Liver (tissue), 9 donors: ENCODE measurements around the gene IGF1. TPM values are rescaled to one million over a fixed set of nuclear protein-coding genes. Genes with fewer than 3 reads are reported as not detected.
A peak's percentile ranks its signal among the peaks of the same experiment; 100 is the strongest.

ENCODE experiments used
- DNase-seq: peaks from one replicate; pipeline ENCODE4 v3.0.0-alpha.2; 2017; ENCODE audit warnings: low spot score
- H3K27ac ChIP-seq, 2 donors: one replicate each; pipeline ENCODE4 v1.7.0; 2013; ENCODE audit warnings: inconsistent platforms in 2 of 2, low read length in 2 of 2, control low read depth in 1 of 2, low read depth in 1 of 2, mild to moderate bottlenecking in 1 of 2
- H3K27me3 ChIP-seq, 4 donors: one replicate each; pipeline versions ENCODE4 v1.6.1 to v1.7.0; 2013; ENCODE audit warnings: low read length in 3 of 4, inconsistent platforms in 1 of 4, mild to moderate bottlenecking in 1 of 4, moderate library complexity in 1 of 4; ENCODE audit not compliant: control insufficient read depth in 4 of 4, insufficient read depth in 4 of 4
- H3K36me3 ChIP-seq, 4 donors: one replicate each; pipeline versions ENCODE4 v1.6.1 to v1.7.0; 2013; ENCODE audit warnings: low read length in 3 of 4, mild to moderate bottlenecking in 3 of 4, low read depth in 1 of 4, moderate library complexity in 1 of 4; ENCODE audit not compliant: control insufficient read depth in 4 of 4, insufficient read depth in 3 of 4
- H3K4me1 ChIP-seq, 4 donors: one replicate each; pipeline versions ENCODE4 v1.6.1 to v1.7.0; 2013; ENCODE audit warnings: low read length in 3 of 4, mild to moderate bottlenecking in 3 of 4, moderate library complexity in 1 of 4; ENCODE audit not compliant: control insufficient read depth in 4 of 4, insufficient read depth in 4 of 4
- H3K4me3 ChIP-seq, 3 donors: one replicate each; pipeline versions ENCODE4 v1.6.1 to v1.7.0; 2013; ENCODE audit warnings: low read length in 3 of 3, control low read depth in 1 of 3, low read depth in 1 of 3, mild to moderate bottlenecking in 1 of 3
- H3K9ac ChIP-seq, 2 donors: one replicate each; pipeline ENCODE4 v1.7.0; 2013; ENCODE audit warnings: low read length in 2 of 2, mild to moderate bottlenecking in 2 of 2, moderate library complexity in 2 of 2, control low read depth in 1 of 2, low read depth in 1 of 2
- H3K9me3 ChIP-seq, 4 donors: one replicate each; pipeline versions ENCODE4 v1.6.1 to v1.7.0; 2013; ENCODE audit warnings: low read length in 3 of 4; ENCODE audit not compliant: control insufficient read depth in 4 of 4
- ATF3 ChIP-seq: IDR thresholded peaks from 2 replicates; pipeline ENCODE4 v1.6.1; 2016; ENCODE audit warnings: antibody characterized with exemption
- CTCF ChIP-seq: fragments of 150-350 bp; IDR thresholded peaks from 2 replicates; pipeline ENCODE4 v1.5.1; 2017; ENCODE audit warnings: improper control_type of control experiment, low read depth, low read length; ENCODE audit not compliant: missing input control
- EGR1 ChIP-seq, 2 donors: IDR thresholded peaks; 2 replicates each; pipeline ENCODE4 v1.6.1; 2016 to 2018; ENCODE audit warnings: antibody characterized with exemption in 2 of 2, low read depth in 2 of 2
- FOXA1 ChIP-seq: IDR thresholded peaks from 2 replicates; pipeline ENCODE4 v1.6.1; 2016; ENCODE audit warnings: antibody characterized with exemption
- FOXA2 ChIP-seq: IDR thresholded peaks from 2 replicates; pipeline ENCODE4 v1.6.1; 2016; ENCODE audit warnings: antibody characterized with exemption
- GABPA ChIP-seq, 2 donors: IDR thresholded peaks in 1 of 2; conservative IDR thresholded peaks in 1 of 2; 2 replicates each; pipeline ENCODE4 v1.6.1; 2016; ENCODE audit warnings: antibody characterized with exemption in 2 of 2, mild to moderate bottlenecking in 1 of 2, moderate library complexity in 1 of 2
- HNF4A ChIP-seq, 2 donors: conservative IDR thresholded peaks; 2 replicates each; pipeline ENCODE4 v1.6.1; 2016; ENCODE audit warnings: antibody characterized with exemption in 2 of 2, mild to moderate bottlenecking in 2 of 2
- HNF4G ChIP-seq: IDR thresholded peaks from 2 replicates; pipeline ENCODE4 v1.6.1; 2016; ENCODE audit warnings: antibody characterized with exemption
- JUND ChIP-seq, 2 donors: IDR thresholded peaks; 2 replicates each; pipeline ENCODE4 v1.6.1; 2016; ENCODE audit warnings: antibody characterized with exemption in 2 of 2
- MAX ChIP-seq: IDR thresholded peaks from 2 replicates; pipeline ENCODE4 v1.6.1; 2016; ENCODE audit warnings: antibody characterized with exemption
- NR2F2 ChIP-seq: IDR thresholded peaks from 2 replicates; pipeline ENCODE4 v1.6.1; 2016; ENCODE audit warnings: antibody characterized with exemption
- RAD21 ChIP-seq, 2 donors: IDR thresholded peaks; 2 replicates each; pipeline ENCODE4 v1.6.1; 2016; ENCODE audit warnings: antibody characterized with exemption in 2 of 2, mild to moderate bottlenecking in 2 of 2
- REST ChIP-seq: IDR thresholded peaks from 2 replicates; pipeline ENCODE4 v1.6.1; 2016; ENCODE audit warnings: antibody characterized with exemption, mild to moderate bottlenecking
- RXRA ChIP-seq, 2 donors: IDR thresholded peaks; 2 replicates each; pipeline ENCODE4 v1.6.1; 2017 to 2018; ENCODE audit warnings: antibody characterized with exemption in 2 of 2, mild to moderate bottlenecking in 1 of 2
- SP1 ChIP-seq: IDR thresholded peaks from 2 replicates; pipeline ENCODE4 v1.6.1; 2018; ENCODE audit warnings: antibody characterized with exemption, mild to moderate bottlenecking
- TAF1 ChIP-seq: conservative IDR thresholded peaks from 2 replicates; pipeline ENCODE4 v1.6.1; 2016; ENCODE audit warnings: antibody characterized with exemption, mild to moderate bottlenecking
- YY1 ChIP-seq: IDR thresholded peaks from 2 replicates; pipeline ENCODE4 v1.6.1; 2016; ENCODE audit warnings: antibody characterized with exemption, mild to moderate bottlenecking
- ZBTB33 ChIP-seq: IDR thresholded peaks from 2 replicates; pipeline ENCODE4 v1.6.1; 2016; ENCODE audit warnings: antibody characterized with exemption
- WGBS: extraction: QIAGEN DNeasy Blood & Tissue Kit; methylation state at CpG from one replicate; pipeline ENCODE4 v1.1.7; 2013; 5-methylcytosine and 5-hydroxymethylcytosine counted together
- polyA plus RNA-seq, 2 donors: library from polyadenylated mRNA; stranded (reverse) in 1 of 2; unstranded in 1 of 2; fragments of 200-250 nt in 1 of 2; fragments of >200 nt in 1 of 2; fragmentation: Nextera tagmentation in 1 of 2; extraction: Ambion mirVana in 1 of 2; gene quantifications; one replicate each; pipeline versions ENCODE4 v1.2.1 to v1.2.3, GENCODE V29; 2013 to 2015
- total RNA-seq, 2 donors: library from RNA; depleted of rRNA; stranded (reverse); fragments of >200 nt; gene quantifications; one replicate each; pipeline ENCODE4 v1.2.3, GENCODE V29; 2014
- donor health status: healthy.
- donor health status: healthy.
- donor health status: healthy.
- donor health status: healthy.
- donor health status: healthy.

IGF1 gene
- total and polyA plus RNA-seq, 4 donors = 0.61 to 118 (median 33.3) TPM

GRCh38 chr12:102406033-102406584, 74.3 kb downstream of the IGF1 start:
- DNase-seq = no peak
- Histone ChIP-seq H3K36me3 (peaks cover 0 to 21% (median 9%) of the 10 kb centered on the region in 4 donors), H3K9ac (no peak overlapping the region), H3K9me3 (no peaks in the 10 kb centered on the region), H3K4me3 (no peak overlapping the region), H3K27me3 (no peaks in the 10 kb centered on the region), H3K27ac (no peak overlapping the region), H3K4me1 (peaks cover 3 to 33% (median 14%) of the 10 kb centered on the region in 4 donors)
- TF ChIP-seq REST (peak; percentile 97), RAD21 (IDR thresholded peaks at IDR 0.05) (peak in 1 of 2 donors; percentile 13), ZBTB33 (no peak), GABPA (IDR thresholded peaks at IDR 0.05 in 1 of 2, conservative IDR thresholded peaks at IDR 0.05 in 1 of 2) (no peak), YY1 (peak; percentile 42), HNF4G (no peak), RXRA (IDR thresholded peaks at IDR 0.05) (peak; percentile 40 to 49), FOXA2 (peak; percentile 37), MAX (no peak), FOXA1 (peak; percentile 53), TAF1 (no peak), ATF3 (no peak), NR2F2 (no peak), JUND (IDR thresholded peaks at IDR 0.05) (no peak), HNF4A (conservative IDR thresholded peaks at IDR 0.05) (peak in 1 of 2 donors; percentile 47), EGR1 (IDR thresholded peaks at IDR 0.05; ENCODE audit: low read depth in 2 of 2) (no peak), SP1 (peak; percentile 28), CTCF (no peak)
- WGBS = 34% methylated on average over 7 of the region's 7 CpGs
